ENCODE results near the gene CTXND1.

CTXND1 gene

GRCh38 chr15:80179935-80180334, 72.1 kb downstream of the CTXND1 start (continued):
- TF ChIP-seq ESRRG (CRISPR knock-in tag; IDR thresholded peaks at IDR 0.05), result no peak
- no peak for TF ChIP-seq ZNF8 (CRISPR knock-in tag; IDR thresholded peaks at IDR 0.05)

- peak; percentile 66 for ATAC-seq
- TF ChIP-seq TOX (CRISPR knock-in tag; IDR thresholded peaks at IDR 0.05; ENCODE audit: borderline replicate concordance), result no peak
- no peak for TF ChIP-seq GLIS3 (CRISPR knock-in tag; IDR thresholded peaks at IDR 0.05)
- no peak for TF ChIP-seq ZFP30 (CRISPR knock-in tag; IDR thresholded peaks at IDR 0.05)
- TF ChIP-seq ZNF565 (CRISPR knock-in tag; conservative IDR thresholded peaks at IDR 0.05; ENCODE audit: low read depth), result no peak
- no peak for TF ChIP-seq TCF4 (CRISPR knock-in tag; IDR thresholded peaks at IDR 0.05; ENCODE audit: borderline replicate concordance)
- TF ChIP-seq TSHZ2 (CRISPR knock-in tag; IDR thresholded peaks at IDR 0.05), result no peak
- no peak for TF ChIP-seq SNAI2 (CRISPR knock-in tag; IDR thresholded peaks at IDR 0.05)
- TF ChIP-seq ZC3H10 (CRISPR knock-in tag; IDR thresholded peaks at IDR 0.05), result no peak
- no peak for TF ChIP-seq POU6F1 (CRISPR knock-in tag; IDR thresholded peaks at IDR 0.05; ENCODE audit: borderline replicate concordance, low read depth)
- no peak for TF ChIP-seq PATZ1 (CRISPR knock-in tag; IDR thresholded peaks at IDR 0.05; ENCODE audit: borderline replicate concordance)
- no peak for TF ChIP-seq ZNF70 (CRISPR knock-in tag; IDR thresholded peaks at IDR 0.05)
- no peak for TF ChIP-seq ARNTL (CRISPR knock-in tag; IDR thresholded peaks at IDR 0.05; ENCODE audit: borderline replicate concordance, low read depth)
- no peak for TF ChIP-seq OSR1 (CRISPR knock-in tag; IDR thresholded peaks at IDR 0.05)
- no peak for TF ChIP-seq CSDC2 (CRISPR knock-in tag; IDR thresholded peaks at IDR 0.05)
- no peak for TF ChIP-seq RARB (CRISPR knock-in tag; IDR thresholded peaks at IDR 0.05)
- no peak for TF ChIP-seq ZFP3 (CRISPR knock-in tag; IDR thresholded peaks at IDR 0.05)
- TF ChIP-seq ISL1 (CRISPR knock-in tag; IDR thresholded peaks at IDR 0.05), result no peak
- no peak for TF ChIP-seq BACH2 (CRISPR knock-in tag; IDR thresholded peaks at IDR 0.05; ENCODE audit: borderline replicate concordance)
- TF ChIP-seq ESRRG (CRISPR knock-in tag; IDR thresholded peaks at IDR 0.05), result no peak
These were observed 72.8 kb downstream of the CTXND1 start for GRCh38 chr15:80179025-80179759.

GRCh38 chr15:80177156-80177555, 74.9 kb downstream of the CTXND1 start:
- ATAC-seq, result no peak
- TF ChIP-seq ARNTL (CRISPR knock-in tag; IDR thresholded peaks at IDR 0.05; ENCODE audit: borderline replicate concordance, low read depth), result no peak

GRCh38 chr15:80176443-80176842, 75.6 kb downstream of the CTXND1 start:
- TF ChIP-seq CSDC2 (CRISPR knock-in tag; IDR thresholded peaks at IDR 0.05) (no peak), GLIS3 (CRISPR knock-in tag; IDR thresholded peaks at IDR 0.05) (no peak), ZNF8 (CRISPR knock-in tag; IDR thresholded peaks at IDR 0.05) (no peak), TOX (CRISPR knock-in tag; IDR thresholded peaks at IDR 0.05; ENCODE audit: borderline replicate concordance) (no peak), ZC3H10 (CRISPR knock-in tag; IDR thresholded peaks at IDR 0.05) (no peak), SNAI2 (CRISPR knock-in tag; IDR thresholded peaks at IDR 0.05) (no peak), RARB (CRISPR knock-in tag; IDR thresholded peaks at IDR 0.05) (no peak), ZNF70 (CRISPR knock-in tag; IDR thresholded peaks at IDR 0.05) (no peak), ISL1 (CRISPR knock-in tag; IDR thresholded peaks at IDR 0.05) (no peak), ARNTL (CRISPR knock-in tag; IDR thresholded peaks at IDR 0.05; ENCODE audit: borderline replicate concordance, low read depth) (no peak), CREB5 (CRISPR knock-in tag; IDR thresholded peaks at IDR 0.05; ENCODE audit: low read depth) (no peak), ESRRG (CRISPR knock-in tag; IDR thresholded peaks at IDR 0.05) (no peak), TCF4 (CRISPR knock-in tag; IDR thresholded peaks at IDR 0.05; ENCODE audit: borderline replicate concordance) (no peak), POU6F1 (CRISPR knock-in tag; IDR thresholded peaks at IDR 0.05; ENCODE audit: borderline replicate concordance, low read depth) (no peak), BACH2 (CRISPR knock-in tag; IDR thresholded peaks at IDR 0.05; ENCODE audit: borderline replicate concordance) (no peak), ZNF565 (CRISPR knock-in tag; conservative IDR thresholded peaks at IDR 0.05; ENCODE audit: low read depth) (no peak), PPARA (CRISPR knock-in tag; IDR thresholded peaks at IDR 0.05; ENCODE audit: borderline replicate concordance) (no peak)

More at GRCh38 chr15:80176443-80176842, 75.6 kb downstream of the CTXND1 start:
- ATAC-seq, result no peak

Measured in SK-N-SH treated with all-trans-retinoic acid at 6 μM for 48 hours (cell line).